GM19035 (cell line): ENCODE data around the gene CAMTA1.

Experiments
- ATAC-seq: cut with Tn5 transposase; IDR thresholded peaks from one replicate; pipeline ENCODE4 v1.9.1; 2021; ENCODE audit not compliant: unreplicated experiment

Gene CAMTA1

GRCh38 chr1:7534061-7534825, 749.0 kb downstream of the CAMTA1 start:
- no peak for ATAC-seq

- no peak for ATAC-seq
Observed at GRCh38 chr1:7535016-7535415, 749.8 kb downstream of the CAMTA1 start.

- no peak for ATAC-seq
Observed at GRCh38 chr1:7535934-7536878, 751.0 kb downstream of the CAMTA1 start.

- ATAC-seq = no peak
Observed at GRCh38 chr1:7536891-7537591, 751.8 kb downstream of the CAMTA1 start.

- ATAC-seq = no peak
Observed at GRCh38 chr1:7538033-7538432, 752.8 kb downstream of the CAMTA1 start.

GRCh38 chr1:7538849-7539768, 753.9 kb downstream of the CAMTA1 start:
- ATAC-seq = no peak

- ATAC-seq = no peak
Observed at GRCh38 chr1:7539769-7540175, 754.5 kb downstream of the CAMTA1 start.

- no peak for ATAC-seq
Observed at GRCh38 chr1:7540816-7541215, 755.6 kb downstream of the CAMTA1 start.

GRCh38 chr1:7541629-7542028, 756.4 kb downstream of the CAMTA1 start:
- ATAC-seq = no peak

GRCh38 chr1:7543718-7544090, 758.5 kb downstream of the CAMTA1 start:
- no peak for ATAC-seq

- ATAC-seq = no peak
Observed at GRCh38 chr1:7549277-7550161, 764.3 kb downstream of the CAMTA1 start.

- no peak for ATAC-seq
Observed at GRCh38 chr1:7550261-7550865, 765.1 kb downstream of the CAMTA1 start.

GRCh38 chr1:7550981-7551380, 765.7 kb downstream of the CAMTA1 start:
- ATAC-seq = no peak

GRCh38 chr1:7551442-7551841, 766.2 kb downstream of the CAMTA1 start:
- ATAC-seq = no peak

- no peak for ATAC-seq
Observed at GRCh38 chr1:7552402-7552801, 767.1 kb downstream of the CAMTA1 start.

- ATAC-seq = no peak
Observed at GRCh38 chr1:7553042-7553690, 767.9 kb downstream of the CAMTA1 start.

- no peak for ATAC-seq
Observed at GRCh38 chr1:7554385-7555235, 769.4 kb downstream of the CAMTA1 start.
